GM10266 (cell line): ENCODE measurements around the gene ARHGEF18.

Experiments used
- DNase-seq: peaks from one replicate; pipeline ENCODE4 v3.0.0; 2012; ENCODE audit errors: extremely low spot score
- CTCF ChIP-seq: IDR thresholded peaks from 2 replicates; pipeline ENCODE4 v1.5.1; 2012; ENCODE audit warnings: mild to moderate bottlenecking, low read depth; ENCODE audit not compliant: control insufficient read depth, insufficient read depth; ENCODE audit errors: missing control alignments

The ARHGEF18 gene

DNA sequence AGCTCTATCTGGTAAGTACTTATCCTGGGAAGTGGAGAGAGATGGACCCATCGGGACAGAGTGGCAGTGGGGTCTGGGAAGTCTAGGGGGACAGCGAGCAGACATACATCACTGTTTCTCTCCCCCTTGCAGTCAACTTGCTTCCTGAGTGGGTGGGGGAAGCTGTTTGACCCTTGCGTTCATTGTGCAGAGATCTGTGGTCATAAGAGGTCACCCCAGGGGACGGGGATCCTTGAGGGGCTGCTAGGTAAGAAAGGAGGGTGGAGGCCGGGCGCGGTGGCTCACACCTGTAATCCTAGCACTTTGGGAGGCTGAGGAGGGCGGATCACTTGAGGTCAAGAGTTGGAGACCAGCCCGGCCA, 474 bp downstream of the ARHGEF18 start:
- no peak for DNase-seq
- no peak for TF ChIP-seq CTCF

GRCh38 chr19:7349961-7350711, 1.4 kb downstream of the ARHGEF18 start:
- no peak for TF ChIP-seq CTCF
- DNase-seq, result no peak

GRCh38 chr19:7351861-7352260, 3.1 kb downstream of the ARHGEF18 start:
- no peak for DNase-seq
- no peak for TF ChIP-seq CTCF

GRCh38 chr19:7355151-7355820, 6.5 kb downstream of the ARHGEF18 start:
- no peak for DNase-seq
- no peak for TF ChIP-seq CTCF

GRCh38 chr19:7355871-7356270, 7.1 kb downstream of the ARHGEF18 start:
- DNase-seq, result no peak
- no peak for TF ChIP-seq CTCF

GRCh38 chr19:7356899-7357627, 8.3 kb downstream of the ARHGEF18 start:
- no peak for TF ChIP-seq CTCF
- DNase-seq, result no peak
